Measurements from ENCODE around the gene URM1. TPM values are rescaled to one million over a fixed set of nuclear protein-coding genes. Genes with fewer than 3 reads are reported as not detected.

Gene URM1
- total RNA-seq, 1 donor from 2014 or later: 10.3 TPM

DNA sequence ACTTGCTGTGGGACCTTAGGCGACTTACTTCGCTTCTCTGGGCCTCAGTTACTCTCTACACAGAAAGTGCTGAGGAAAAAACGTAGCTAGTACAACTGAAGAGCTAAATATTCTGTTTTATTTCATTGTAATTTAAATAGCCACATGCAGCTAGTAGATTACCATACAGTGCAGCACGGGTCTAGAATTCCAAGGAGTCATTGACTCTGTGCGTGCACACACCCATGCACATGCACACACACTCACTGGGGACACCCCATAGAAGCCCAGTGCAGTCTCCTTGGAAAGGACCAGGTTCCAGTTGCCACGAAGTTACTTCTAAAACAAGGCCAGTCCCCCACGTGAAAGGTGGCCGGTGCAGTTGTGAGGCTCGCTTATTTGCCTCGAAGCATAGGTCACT is 17.0 kb downstream of the URM1 start:
- H3K4me1 Mint-ChIP-seq: peaks cover 80% of the 10 kb centered on the region
- H3K9me3 Mint-ChIP-seq: no peaks in the 10 kb centered on the region
- H3K9me3 ChIP-seq (ENCODE audit: low read depth): no peaks in the 10 kb centered on the region
- TF ChIP-seq, protein P1, sequence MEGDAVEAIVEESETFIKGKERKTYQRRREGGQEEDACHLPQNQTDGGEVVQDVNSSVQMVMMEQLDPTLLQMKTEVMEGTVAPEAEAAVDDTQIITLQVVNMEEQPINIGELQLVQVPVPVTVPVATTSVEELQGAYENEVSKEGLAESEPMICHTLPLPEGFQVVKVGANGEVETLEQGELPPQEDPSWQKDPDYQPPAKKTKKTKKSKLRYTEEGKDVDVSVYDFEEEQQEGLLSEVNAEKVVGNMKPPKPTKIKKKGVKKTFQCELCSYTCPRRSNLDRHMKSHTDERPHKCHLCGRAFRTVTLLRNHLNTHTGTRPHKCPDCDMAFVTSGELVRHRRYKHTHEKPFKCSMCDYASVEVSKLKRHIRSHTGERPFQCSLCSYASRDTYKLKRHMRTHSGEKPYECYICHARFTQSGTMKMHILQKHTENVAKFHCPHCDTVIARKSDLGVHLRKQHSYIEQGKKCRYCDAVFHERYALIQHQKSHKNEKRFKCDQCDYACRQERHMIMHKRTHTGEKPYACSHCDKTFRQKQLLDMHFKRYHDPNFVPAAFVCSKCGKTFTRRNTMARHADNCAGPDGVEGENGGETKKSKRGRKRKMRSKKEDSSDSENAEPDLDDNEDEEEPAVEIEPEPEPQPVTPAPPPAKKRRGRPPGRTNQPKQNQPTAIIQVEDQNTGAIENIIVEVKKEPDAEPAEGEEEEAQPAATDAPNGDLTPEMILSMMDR (IDR thresholded peaks at IDR 0.05): no peak
- TF ChIP-seq EZH2 (IDR thresholded peaks at IDR 0.05): no peak
- no peak for TF ChIP-seq EZH2phosphoT487 (IDR thresholded peaks at IDR 0.05)
- peaks cover 22% of the 10 kb centered on the region for H3K4me1 ChIP-seq
- H3K36me3 ChIP-seq: no peaks in the 10 kb centered on the region
- no peak overlapping the region for H3K27ac ChIP-seq
- no peak for DNase-seq (ENCODE audit: low spot score)
- H4K20me1 ChIP-seq (ENCODE audit: low read depth): peaks cover 100% of the 10 kb centered on the region
- H3K4me2 ChIP-seq: no peak overlapping the region
- no peak overlapping the region for H3K4me3 ChIP-seq
- H3K27me3 Mint-ChIP-seq (ENCODE audit: insufficient read depth, low read depth): peaks cover 25% of the 10 kb centered on the region
- no peak overlapping the region for H3K4me3 Mint-ChIP-seq
- peaks cover 19% of the 10 kb centered on the region for H3K36me3 Mint-ChIP-seq
- no peaks in the 10 kb centered on the region for H3K79me2 ChIP-seq (ENCODE audit: low read depth)
- H3K9ac ChIP-seq: no peak overlapping the region
- peak overlapping the region; percentile 78 for H3K27ac Mint-ChIP-seq
- no peak overlapping the region for H2AFZ ChIP-seq (replicated peaks)
- H3F3A ChIP-seq (ENCODE audit: low read depth): peaks cover 34% of the 10 kb centered on the region
- peaks cover 100% of the 10 kb centered on the region for H3K27me3 ChIP-seq

DNA sequence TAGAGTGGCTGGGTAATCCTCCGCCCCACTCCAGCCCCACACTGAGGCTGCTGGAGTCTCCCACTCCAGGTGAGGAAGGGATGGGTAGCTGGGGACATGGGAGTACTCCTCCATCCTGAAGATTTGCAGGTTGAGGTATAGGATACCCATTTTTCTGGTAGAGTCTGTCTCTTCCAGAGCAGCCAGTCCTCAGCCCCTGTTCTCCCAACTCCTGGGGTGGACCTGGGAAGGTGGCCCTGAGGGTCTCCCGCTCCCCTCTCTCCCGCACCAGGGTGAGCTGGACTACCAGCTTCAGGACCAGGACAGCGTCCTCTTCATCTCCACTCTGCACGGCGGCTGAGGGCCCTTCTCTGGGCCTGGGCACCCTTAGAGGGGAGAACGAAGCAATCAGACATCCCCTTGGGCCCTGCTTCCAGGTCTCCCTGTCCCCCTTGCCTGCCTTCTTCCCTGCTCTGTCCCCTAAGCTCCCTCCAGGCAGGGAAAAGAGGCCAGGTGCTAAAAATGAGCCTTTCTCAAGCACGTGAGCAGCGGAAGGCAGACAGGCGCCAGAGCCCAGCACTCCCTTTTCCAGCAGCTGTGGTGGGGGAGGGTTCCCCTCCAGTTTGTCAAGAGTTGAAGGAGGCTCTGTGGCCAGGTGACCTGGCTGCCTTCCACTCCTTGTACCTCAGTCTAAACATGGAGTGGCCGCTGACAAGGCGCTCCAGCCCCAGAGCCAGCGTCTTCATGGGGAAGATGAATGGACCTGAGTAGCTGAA is 18.4 kb downstream of the URM1 start:
- Histone ChIP-seq H3K9ac (no peak overlapping the region), H3K4me2 (no peak overlapping the region), H3K9me3 (ENCODE audit: low read depth) (no peaks in the 10 kb centered on the region), H3K27ac (no peak overlapping the region), H3K79me2 (ENCODE audit: low read depth) (no peaks in the 10 kb centered on the region), H3K27me3 (peaks cover 100% of the 10 kb centered on the region), H3F3A (ENCODE audit: low read depth) (peaks cover 36% of the 10 kb centered on the region), H3K36me3 (no peaks in the 10 kb centered on the region), H3K4me3 (no peak overlapping the region), H4K20me1 (ENCODE audit: low read depth) (peaks cover 100% of the 10 kb centered on the region), H2AFZ (replicated peaks) (no peak overlapping the region), H3K4me1 (peaks cover 21% of the 10 kb centered on the region)
- TF ChIP-seq EZH2 (IDR thresholded peaks at IDR 0.05) (no peak), EZH2phosphoT487 (IDR thresholded peaks at IDR 0.05) (no peak)
- TF ChIP-seq, protein P1 (IDR thresholded peaks at IDR 0.05): no peak
- peaks cover 32% of the 10 kb centered on the region for H3K27me3 Mint-ChIP-seq (ENCODE audit: insufficient read depth, low read depth)
- no peak for DNase-seq (ENCODE audit: low spot score)
- H3K4me3 Mint-ChIP-seq: peak overlapping the region; percentile 99
- H3K4me1 Mint-ChIP-seq: peaks cover 72% of the 10 kb centered on the region
- H3K36me3 Mint-ChIP-seq: peaks cover 19% of the 10 kb centered on the region
- no peaks in the 10 kb centered on the region for H3K9me3 Mint-ChIP-seq
- no peak overlapping the region for H3K27ac Mint-ChIP-seq

DNA sequence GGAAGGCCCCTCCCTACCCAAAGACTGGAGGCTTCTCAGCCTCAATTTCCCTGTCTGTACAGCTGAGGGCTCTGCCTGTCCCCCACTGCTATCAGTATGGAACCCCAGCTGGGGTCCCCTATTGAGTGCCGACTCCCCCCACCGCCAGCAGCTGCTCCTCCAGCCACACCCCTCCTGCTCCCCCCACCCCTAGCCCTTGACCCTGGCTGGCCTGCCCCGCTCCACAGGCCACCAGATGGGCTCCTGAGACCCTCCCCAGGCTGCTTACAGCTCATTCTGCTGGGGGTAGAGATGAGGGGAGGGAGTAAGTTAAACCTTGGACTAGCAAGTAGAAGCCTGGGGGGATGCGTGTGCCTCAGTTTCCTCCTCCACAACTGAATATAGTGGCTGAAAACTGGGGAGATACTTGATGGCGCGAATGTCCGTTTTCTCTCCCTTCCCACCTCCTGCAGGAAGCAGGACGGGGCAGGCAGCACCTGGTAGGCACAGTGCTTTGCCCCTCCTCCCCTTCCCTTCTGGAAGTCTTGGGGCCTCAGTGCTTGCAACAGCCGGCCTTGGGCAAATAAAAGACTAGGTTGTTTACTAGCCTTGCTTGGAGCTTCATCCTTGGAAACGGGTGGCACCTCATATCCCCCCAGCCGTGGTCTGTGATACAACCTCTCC is 19.1 kb downstream of the URM1 start:
- Histone ChIP-seq H3K36me3 (no peaks in the 10 kb centered on the region), H3K4me2 (no peak overlapping the region)

More for the DNA sequence above, 19.1 kb downstream of the URM1 start:
- Histone ChIP-seq H2AFZ (replicated peaks) (no peak overlapping the region), H3K9ac (no peak overlapping the region), H4K20me1 (ENCODE audit: low read depth) (peaks cover 100% of the 10 kb centered on the region), H3K4me1 (peaks cover 21% of the 10 kb centered on the region), H3F3A (ENCODE audit: low read depth) (peaks cover 43% of the 10 kb centered on the region), H3K27me3 (peaks cover 100% of the 10 kb centered on the region), H3K9me3 (ENCODE audit: low read depth) (no peaks in the 10 kb centered on the region), H3K79me2 (ENCODE audit: low read depth) (no peaks in the 10 kb centered on the region), H3K27ac (no peak overlapping the region), H3K4me3 (no peak overlapping the region)
- no peak overlapping the region for H3K27ac Mint-ChIP-seq
- no peaks in the 10 kb centered on the region for H3K9me3 Mint-ChIP-seq
- H3K4me1 Mint-ChIP-seq: peaks cover 71% of the 10 kb centered on the region
- H3K4me3 Mint-ChIP-seq: peak overlapping the region; percentile 99
- H3K36me3 Mint-ChIP-seq: peaks cover 19% of the 10 kb centered on the region
- no peak for TF ChIP-seq EZH2phosphoT487 (IDR thresholded peaks at IDR 0.05)
- no peak for DNase-seq (ENCODE audit: low spot score)
- H3K27me3 Mint-ChIP-seq (ENCODE audit: insufficient read depth, low read depth): peaks cover 39% of the 10 kb centered on the region
